Neural cell (in vitro differentiated cells): ENCODE measurements around the gene BEND4.

ENCODE experiments used
- CTCF ChIP-seq: fragments of 450-650 bp; IDR thresholded peaks from 2 replicates; pipeline ENCODE4 v1.5.1; 2014; ENCODE audit warnings: antibody characterized with exemption, mild to moderate bottlenecking, moderate library complexity; ENCODE audit not compliant: poor library complexity, severe bottlenecking
- EZH2 ChIP-seq: fragments of 200-600, 300-800 bp; shearing (Covaris generic), sonication (generic); IDR thresholded peaks from 2 replicates; pipeline ENCODE4 v1.6.1; 2014; ENCODE audit warnings: antibody characterized with exemption, low read length, borderline replicate concordance, mild to moderate bottlenecking; ENCODE audit not compliant: insufficient read depth, poor library complexity, severe bottlenecking
- POLR2AphosphoS5 ChIP-seq: IDR thresholded peaks from 2 replicates; pipeline ENCODE4 v1.6.1; 2012
- SMC3 ChIP-seq: fragments of 450-650 bp; conservative IDR thresholded peaks from 2 replicates; pipeline ENCODE4 v1.6.1; 2014; ENCODE audit warnings: antibody characterized with exemption, mild to moderate bottlenecking, moderate library complexity; ENCODE audit not compliant: poor library complexity
- TAF1 ChIP-seq: IDR thresholded peaks from 2 replicates; pipeline ENCODE4 v1.6.1; 2012; ENCODE audit warnings: low read depth

- TF ChIP-seq SMC3 (no peak), CTCF (no peak), POLR2AphosphoS5 (no peak), EZH2 (no peak), TAF1 (no peak)
Measured at GRCh38 chr4:42088386-42088785, 64.1 kb downstream of the BEND4 start.
